ENCODE data around the gene ELF1. TPM values are rescaled to one million over a fixed set of nuclear protein-coding genes. Genes with fewer than 3 reads are reported as not detected.
"Not testable (repeated sequence)": the region's sequence is repeated elsewhere in the genome, so short reads cannot be mapped to it uniquely, and the experiment has no call there.

Gene ELF1
- total RNA-seq, 4 donors from 2014 or later, result 61.5 to 96.1 (median 74.1) TPM

- no peak for DNase-seq
- Histone ChIP-seq H3K4me1 (no peaks in the 10 kb centered on the region), H3K27me3 (no peaks in the 10 kb centered on the region), H3K27ac (no peak overlapping the region), H3K9me3 (no peaks in the 10 kb centered on the region), H3K4me3 (no peak overlapping the region), H3K36me3 (no peaks in the 10 kb centered on the region)
- TF ChIP-seq POLR2A (IDR thresholded peaks at IDR 0.05), result no peak
- TF ChIP-seq, protein P1, sequence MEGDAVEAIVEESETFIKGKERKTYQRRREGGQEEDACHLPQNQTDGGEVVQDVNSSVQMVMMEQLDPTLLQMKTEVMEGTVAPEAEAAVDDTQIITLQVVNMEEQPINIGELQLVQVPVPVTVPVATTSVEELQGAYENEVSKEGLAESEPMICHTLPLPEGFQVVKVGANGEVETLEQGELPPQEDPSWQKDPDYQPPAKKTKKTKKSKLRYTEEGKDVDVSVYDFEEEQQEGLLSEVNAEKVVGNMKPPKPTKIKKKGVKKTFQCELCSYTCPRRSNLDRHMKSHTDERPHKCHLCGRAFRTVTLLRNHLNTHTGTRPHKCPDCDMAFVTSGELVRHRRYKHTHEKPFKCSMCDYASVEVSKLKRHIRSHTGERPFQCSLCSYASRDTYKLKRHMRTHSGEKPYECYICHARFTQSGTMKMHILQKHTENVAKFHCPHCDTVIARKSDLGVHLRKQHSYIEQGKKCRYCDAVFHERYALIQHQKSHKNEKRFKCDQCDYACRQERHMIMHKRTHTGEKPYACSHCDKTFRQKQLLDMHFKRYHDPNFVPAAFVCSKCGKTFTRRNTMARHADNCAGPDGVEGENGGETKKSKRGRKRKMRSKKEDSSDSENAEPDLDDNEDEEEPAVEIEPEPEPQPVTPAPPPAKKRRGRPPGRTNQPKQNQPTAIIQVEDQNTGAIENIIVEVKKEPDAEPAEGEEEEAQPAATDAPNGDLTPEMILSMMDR (IDR thresholded peaks at IDR 0.05), result no peak
- intact Hi-C loops (cut with DNase I; ENCODE audit: low total_unique reads), result no loop called here
Observed at GRCh38 chr13:41040584-41041334, 21.6 kb upstream of the ELF1 start.

DNA sequence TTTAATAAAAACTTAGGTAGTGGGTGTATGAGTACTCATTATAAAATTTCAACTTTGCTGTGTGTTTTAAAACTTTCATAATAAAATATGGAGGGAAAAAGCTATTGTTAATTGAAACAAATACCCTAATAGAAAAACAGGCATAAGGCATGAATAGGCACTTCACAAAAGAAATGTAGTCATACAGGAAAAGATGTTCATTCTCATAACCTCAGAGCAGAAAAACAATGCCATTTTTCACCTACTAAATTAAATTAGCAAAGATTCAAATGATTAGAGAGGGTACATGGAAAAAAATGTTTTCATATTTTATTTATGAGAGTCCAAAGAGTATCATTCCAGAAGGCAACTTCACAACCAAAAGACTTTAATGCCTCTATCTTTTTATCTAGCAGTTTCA, 20.6 kb upstream of the ELF1 start:
- Histone ChIP-seq H3K36me3 (no peaks in the 10 kb centered on the region), H3K27me3 (no peaks in the 10 kb centered on the region), H3K27ac (no peak overlapping the region), H3K9me3 (no peaks in the 10 kb centered on the region), H3K4me1 (no peaks in the 10 kb centered on the region), H3K4me3 (no peak overlapping the region)
- TF ChIP-seq, protein P1 (IDR thresholded peaks at IDR 0.05), result no peak
- TF ChIP-seq POLR2A (IDR thresholded peaks at IDR 0.05), result no peak
- DNase-seq, result no peak
- intact Hi-C loops (cut with DNase I; ENCODE audit: low total_unique reads), result no loop called here

GRCh38 chr13:41036557-41036956, 17.4 kb upstream of the ELF1 start:
- H3K27me3 ChIP-seq; intact Hi-C loops (cut with DNase I; ENCODE audit: low total_unique reads); H3K27ac ChIP-seq; H3K36me3 ChIP-seq; H3K4me1 ChIP-seq; DNase-seq; H3K9me3 ChIP-seq; H3K4me3 ChIP-seq: not testable (repeated sequence)

DNA sequence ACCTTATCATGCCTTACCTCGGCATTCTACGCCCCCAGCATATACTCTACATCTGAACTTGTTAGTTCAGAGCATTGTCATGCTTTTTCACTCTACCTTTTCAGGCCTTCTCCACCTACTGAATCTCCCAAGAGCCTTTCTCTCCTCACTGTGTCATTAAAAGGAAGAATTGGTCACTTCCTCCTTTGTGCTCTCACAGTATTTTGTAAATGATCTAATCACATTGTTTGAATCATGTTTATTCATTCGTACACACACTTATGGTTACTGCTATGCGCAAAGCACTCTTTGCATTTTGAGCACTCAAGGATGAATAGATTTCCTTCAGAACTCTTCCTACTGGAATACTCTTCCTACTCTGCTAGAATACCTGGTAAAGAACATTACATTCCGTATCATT, 15.8 kb upstream of the ELF1 start:
- Histone ChIP-seq H3K27ac (no peak overlapping the region), H3K9me3 (no peaks in the 10 kb centered on the region), H3K4me3 (no peak overlapping the region), H3K4me1 (peaks cover 0 to 4% of the 10 kb centered on the region in 2 donors), H3K27me3 (no peaks in the 10 kb centered on the region), H3K36me3 (no peaks in the 10 kb centered on the region)
- TF ChIP-seq POLR2A (IDR thresholded peaks at IDR 0.05), result no peak
- intact Hi-C loops (cut with DNase I; ENCODE audit: low total_unique reads), result no loop called here
- DNase-seq, result no peak

- H3K36me3 ChIP-seq, result no peaks in the 10 kb centered on the region
- TF ChIP-seq, protein P1 (IDR thresholded peaks at IDR 0.05), result no peak
- TF ChIP-seq POLR2A (IDR thresholded peaks at IDR 0.05), result no peak
Observed at GRCh38 chr13:41034382-41034781, 15.3 kb upstream of the ELF1 start.

DNA sequence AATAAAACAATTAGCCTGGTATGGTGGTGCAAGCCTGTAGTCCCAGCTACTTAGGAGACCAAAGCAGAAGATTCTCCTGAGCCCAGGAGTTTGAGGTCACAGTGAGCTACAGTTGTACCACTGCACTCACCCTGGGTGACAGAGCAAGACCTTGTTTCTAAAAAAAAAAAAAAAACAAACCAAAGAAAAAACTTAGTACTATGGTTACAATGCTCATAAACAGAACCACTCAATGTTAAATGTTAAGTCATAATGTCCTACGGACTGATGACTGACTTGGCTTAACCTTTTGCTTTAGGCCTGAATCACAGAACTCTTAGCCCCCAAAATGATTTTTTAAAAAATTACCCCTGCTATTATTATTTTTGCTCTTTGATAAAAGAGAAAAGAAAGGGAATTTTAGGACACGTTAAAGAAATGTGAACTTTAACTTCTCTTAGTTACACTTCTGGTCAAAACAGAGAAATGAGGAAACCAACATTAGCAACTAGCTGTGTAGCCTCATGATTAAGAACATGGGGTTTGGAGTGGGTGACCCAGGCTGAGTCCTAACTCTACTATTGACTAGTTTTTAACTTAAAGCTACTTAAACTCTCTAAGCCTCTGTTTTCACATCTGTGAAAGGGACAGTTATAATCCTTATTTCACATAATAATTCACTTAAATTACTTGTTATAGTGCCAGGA, 13.7 kb upstream of the ELF1 start:
- H3K36me3 ChIP-seq, result no peaks in the 10 kb centered on the region
- H3K4me1 ChIP-seq, result peaks cover 0 to 4% of the 10 kb centered on the region in 2 donors
- H3K9me3 ChIP-seq, result no peaks in the 10 kb centered on the region
- no peak for DNase-seq
- H3K4me3 ChIP-seq, result no peak overlapping the region
- TF ChIP-seq, protein P1 (IDR thresholded peaks at IDR 0.05), result no peak
- TF ChIP-seq POLR2A (IDR thresholded peaks at IDR 0.05), result no peak
- intact Hi-C loops (cut with DNase I; ENCODE audit: low total_unique reads), result no loop called here
- no peak overlapping the region for H3K27ac ChIP-seq
- H3K27me3 ChIP-seq, result no peaks in the 10 kb centered on the region

More at GRCh38 chr13:41034382-41034781, 15.3 kb upstream of the ELF1 start:
- intact Hi-C loops (cut with DNase I; ENCODE audit: low total_unique reads), result no loop called here
- DNase-seq, result no peak
- H3K27me3 ChIP-seq, result no peaks in the 10 kb centered on the region
- H3K4me1 ChIP-seq, result peaks cover 0 to 4% of the 10 kb centered on the region in 2 donors
- H3K27ac ChIP-seq, result no peak overlapping the region
- H3K4me3 ChIP-seq, result no peak overlapping the region
- H3K9me3 ChIP-seq, result no peaks in the 10 kb centered on the region

All from uterus (tissue), 4 donors.